Measurements from ENCODE around the gene SARDH. TPM values are rescaled to one million over a fixed set of nuclear protein-coding genes. Genes with fewer than 3 reads are reported as not detected.

SARDH gene
- total and polyA plus RNA-seq, 2 of the 13 experiments (the other 11 are each of a cell fraction or from before 2014, with no cell fraction given) = 11.6 to 34.9 TPM

GRCh38 chr9:133658442-133659431 is 79.4 kb downstream of the SARDH start (continued):
- TF ChIP-seq ZSCAN30 (CRISPR knock-in tag; IDR thresholded peaks at IDR 0.05) (no peak), GATAD1 (CRISPR knock-in tag; IDR thresholded peaks at IDR 0.05) (0 out of 2 replicates have a peak, but pooled peaks have one; percentile 21), ZNF343 (CRISPR knock-in tag; IDR thresholded peaks at IDR 0.05) (no peak), ZNF335 (CRISPR knock-in tag; IDR thresholded peaks at IDR 0.05) (no peak), HOXA9 (CRISPR knock-in tag; IDR thresholded peaks at IDR 0.05; ENCODE audit: borderline replicate concordance) (no peak; the same call in 1 of the 2 replicates), SP2 (CRISPR knock-in tag; IDR thresholded peaks at IDR 0.05) (peak; percentile 40; the same call in 1 of the 2 replicates), THAP7 (CRISPR knock-in tag; IDR thresholded peaks at IDR 0.05) (0 out of 2 replicates have a peak, but pooled peaks have one; percentile 54), EEA1 (CRISPR knock-in tag; IDR thresholded peaks at IDR 0.05; ENCODE audit: borderline replicate concordance) (no peak), TARDBP (CRISPR knock-in tag; IDR thresholded peaks at IDR 0.05) (peak; percentile 93; the same call in 1 of the 2 replicates), PPARG (CRISPR knock-in tag; conservative IDR thresholded peaks at IDR 0.05) (no peak), GRHL1 (CRISPR knock-in tag; conservative IDR thresholded peaks at IDR 0.05) (no peak), ZHX2 (IDR thresholded peaks at IDR 0.05; ENCODE audit: low read depth) (no peak), ZHX2 (CRISPR knock-in tag; IDR thresholded peaks at IDR 0.05; ENCODE audit: borderline replicate concordance) (no peak), TRAFD1 (CRISPR knock-in tag; IDR thresholded peaks at IDR 0.05; ENCODE audit: borderline replicate concordance) (no peak), ZNF577 (CRISPR knock-in tag; IDR thresholded peaks at IDR 0.05; ENCODE audit: borderline replicate concordance, low read depth) (no peak)
